GM23338 (cell line): Measurements from ENCODE around the gene MBD6. TPM values are rescaled to one million over a fixed set of nuclear protein-coding genes. Genes with fewer than 3 reads are reported as not detected.

Experiments used
- ATAC-seq: fragments of 200-7000 bp; cut with Tn5 transposase; 3 replicates; pipeline ENCODE4 v1.9.1; 2020
- DNase-seq: peaks from one replicate; pipeline ENCODE4 v3.0.0-alpha.2; 2015; ENCODE audit warnings: low spot score
- H2AFZ ChIP-seq: fragments of 200-600 bp; sonication (generic); 2 replicates; pipeline ENCODE4 v1.8.0; 2016; ENCODE audit warnings: antibody characterized with exemption, mild to moderate bottlenecking, moderate library complexity
- H3F3A ChIP-seq: fragments of 200-600 bp; sonication (generic); replicated peaks from 2 replicates; pipeline ENCODE4 v1.8.0; 2017; ENCODE audit warnings: antibody characterized with exemption, mixed run types, low read depth
- H3K27ac ChIP-seq: fragments of 200-600 bp; sonication (generic); 2 replicates; pipeline ENCODE4 v1.6.1; 2016; ENCODE audit warnings: low read depth
- H3K27me3 ChIP-seq: fragments of 200-600 bp; sonication (generic); 2 replicates; pipeline ENCODE4 v1.8.0; 2016; ENCODE audit warnings: mild to moderate bottlenecking, mixed run types, moderate library complexity; ENCODE audit not compliant: insufficient read depth
- H3K36me3 ChIP-seq: fragments of 200-600 bp; sonication (generic); 2 replicates; pipeline ENCODE4 v1.8.0; 2016; ENCODE audit warnings: mild to moderate bottlenecking; ENCODE audit not compliant: insufficient read depth
- H3K4me1 ChIP-seq: fragments of 200-600 bp; sonication (generic); 2 replicates; pipeline ENCODE4 v1.8.0; 2016; ENCODE audit warnings: mild to moderate bottlenecking, moderate library complexity; ENCODE audit not compliant: insufficient read depth
- H3K4me2 ChIP-seq: fragments of 200-600 bp; sonication (generic); 2 replicates; pipeline ENCODE4 v1.7.1; 2017; ENCODE audit warnings: mixed run types
- H3K4me3 ChIP-seq: fragments of 200-600 bp; sonication (generic); 2 replicates; pipeline ENCODE4 v1.6.1; 2016; ENCODE audit warnings: mixed run types
- H3K79me2 ChIP-seq: fragments of 200-600 bp; sonication (generic); replicated peaks from 2 replicates; pipeline ENCODE4 v1.8.0; 2017; ENCODE audit warnings: mild to moderate bottlenecking; ENCODE audit not compliant: insufficient read depth
- H3K9me2 ChIP-seq: fragments of 200-600 bp; sonication (generic); 2 replicates; pipeline ENCODE4 v1.8.0; 2017; ENCODE audit not compliant: insufficient read depth
- H4K20me1 ChIP-seq: fragments of 200-600 bp; sonication (generic); replicated peaks from 2 replicates; pipeline ENCODE4 v1.8.0; 2017; ENCODE audit warnings: mild to moderate bottlenecking; ENCODE audit not compliant: insufficient read depth
- H3K27ac Mint-ChIP-seq: 2 replicates; pipeline ENCODE4 v1.8.0; 2020; ENCODE audit warnings: inconsistent platforms, mild to moderate bottlenecking, moderate library complexity, mixed read lengths
- H3K27me3 Mint-ChIP-seq: 3 replicates; pipeline ENCODE4 v1.8.0; 2022; ENCODE audit warnings: low read depth, mild to moderate bottlenecking, moderate library complexity, mixed read lengths, inconsistent platforms; ENCODE audit not compliant: insufficient read depth, poor library complexity
- H3K36me3 Mint-ChIP-seq: 3 replicates; pipeline ENCODE4 v1.8.0; 2021; ENCODE audit warnings: low read depth, mild to moderate bottlenecking, inconsistent platforms, moderate library complexity, mixed read lengths
- H3K4me1 Mint-ChIP-seq: 3 replicates; pipeline ENCODE4 v1.8.0; 2020; ENCODE audit warnings: mild to moderate bottlenecking, inconsistent platforms, mixed read lengths
- H3K4me3 Mint-ChIP-seq: 3 replicates; pipeline ENCODE4 v1.8.0; 2021; ENCODE audit warnings: moderate library complexity, mild to moderate bottlenecking, inconsistent platforms, mixed read lengths
- H3K9me3 Mint-ChIP-seq: 3 replicates; pipeline ENCODE4 v1.8.0; 2020; ENCODE audit warnings: moderate library complexity, mild to moderate bottlenecking, inconsistent platforms, mixed read lengths
- CTCF ChIP-seq, 2 experiments: fragments of 200-600 bp in 1 of 2; sonication (generic) in 1 of 2; conservative IDR thresholded peaks; 2 replicates each; pipeline versions ENCODE4 v1.5.1 to v1.6.1; 2016 to 2017; ENCODE audit warnings: antibody characterized with exemption in 2 of 2, low read depth in 2 of 2, mild to moderate bottlenecking in 2 of 2, moderate library complexity in 1 of 2
- EZH2 ChIP-seq: fragments of 200-600 bp; sonication (generic); IDR thresholded peaks from one replicate; pipeline ENCODE4 v1.8.0; 2017; ENCODE audit warnings: antibody characterized with exemption, mild to moderate bottlenecking, low read depth; ENCODE audit not compliant: unreplicated experiment
- EZH2phosphoT487 ChIP-seq: fragments of 200-600 bp; sonication (generic); IDR thresholded peaks from one replicate; pipeline ENCODE4 v1.8.1; 2018; ENCODE audit warnings: antibody characterized with exemption; ENCODE audit not compliant: unreplicated experiment
- JUNB ChIP-seq: IDR thresholded peaks from one replicate; pipeline ENCODE4 v1.6.1; 2016; ENCODE audit warnings: antibody characterized with exemption; ENCODE audit not compliant: unreplicated experiment
- POLR2AphosphoS5 ChIP-seq: IDR thresholded peaks from 2 replicates; pipeline ENCODE4 v1.6.1; 2016; ENCODE audit warnings: antibody characterized with exemption, low read depth
- REST ChIP-seq: IDR thresholded peaks from one replicate; pipeline ENCODE4 v1.6.1; 2018; ENCODE audit warnings: antibody characterized with exemption; ENCODE audit not compliant: unreplicated experiment
- ZNF114 ChIP-seq: fragments of 250-450 bp; sonication (Bioruptor Pico); IDR thresholded peaks from 2 replicates; pipeline ENCODE4 v1.5.0; 2020; ENCODE audit warnings: mild to moderate bottlenecking, moderate library complexity
- ZNF331 ChIP-seq: fragments of 250-450 bp; sonication (Bioruptor Pico); IDR thresholded peaks from 2 replicates; pipeline ENCODE4 v1.5.0; 2020; ENCODE audit warnings: low read depth, mild to moderate bottlenecking, moderate library complexity
- long read RNA-seq: library from polyadenylated mRNA; unstranded; transcript quantifications from one replicate; pipeline ENCODE4 v2.0.0, GENCODE V29; 2020; ENCODE audit not compliant: unreplicated experiment
- polyA plus RNA-seq: library from polyadenylated mRNA; unstranded; fragments of >200 nt; fragmentation: Nextera tagmentation; extraction: Ambion mirVana; gene quantifications from 2 replicates; pipeline ENCODE4 v1.2.1, GENCODE V29; 2016
- total RNA-seq: library from RNA; depleted of rRNA; stranded (reverse); fragments of >200 nt; shearing (Covaris generic); gene quantifications from 2 replicates; pipeline ENCODE4 v1.2.3, GENCODE V29; 2014; rRNA removed

MBD6 gene
- total RNA-seq, result 12.5 and 16.9 TPM in 2 replicates
- polyA plus RNA-seq, result 17.1 and 18.3 TPM in 2 replicates
- long read RNA-seq, partial matches to known transcripts, result 0 of 2 reads
- long read RNA-seq, other reads (novel, unspliced or antisense), result 1 of 2 reads

- peak within 1 kb of the TSS; percentile 78 for H3K27ac ChIP-seq
- no peaks in the 10 kb centered on the region for H3K27me3 ChIP-seq
- H3K4me1 ChIP-seq, result peaks cover 43% of the 10 kb centered on the region
- peak within 1 kb of the TSS; percentile 92 for H3K4me3 Mint-ChIP-seq
- peak within 1 kb of the TSS; percentile 92 for H3K27ac Mint-ChIP-seq
- peaks cover 28% of the 10 kb centered on the region for H3K79me2 ChIP-seq
- peak within 1 kb of the TSS; percentile 95 for H2AFZ ChIP-seq
- peaks cover 45% of the 10 kb centered on the region for H3K27me3 Mint-ChIP-seq
- peak within 1 kb of the TSS; percentile 94 for H3K4me2 ChIP-seq
- no peaks in the 10 kb centered on the region for H3K9me2 ChIP-seq
- TF ChIP-seq ZNF331 (CRISPR knock-in tag) (no peak), CTCF (conservative IDR thresholded peaks at IDR 0.05; ENCODE audit: low read depth in 2 of 2) (0 out of 4 replicates have a peak, but pooled peaks of 1 of the 2 experiments have one; percentile 9)
- H3K9me3 Mint-ChIP-seq, result no peaks in the 10 kb centered on the region; the same call in 2 of the 3 replicates
- H3K4me1 Mint-ChIP-seq, result peaks cover 56% of the 10 kb centered on the region
- peaks cover 32% of the 10 kb centered on the region for H3K36me3 Mint-ChIP-seq
- peaks cover 36% of the 10 kb centered on the region for H4K20me1 ChIP-seq
- peak within 1 kb of the TSS; percentile 82 for H3K4me3 ChIP-seq
- H3K36me3 ChIP-seq, result peaks cover 6% of the 10 kb centered on the region
- ATAC-seq (peak; percentile 6), DNase-seq (peak; percentile 87)
- peaks cover 55% of the 10 kb centered on the region for H3F3A ChIP-seq
These were observed at the start of gene MBD6 for GRCh38 chr12:57522011-57522886. Gene MBD6 (plus strand): TSS chr12:57522824. CDS start chr12:57524304, 1,480 bp downstream.

GRCh38 chr12:57473392-57473791, 49.2 kb upstream of the MBD6 start:
- H3K27ac ChIP-seq, result no peak overlapping the region
- H3K4me3 Mint-ChIP-seq, result no peak overlapping the region; the same call in 2 of the 3 replicates
- peaks cover 28% of the 10 kb centered on the region for H3K4me1 ChIP-seq
- no peak for DNase-seq
- H3K9me3 Mint-ChIP-seq, result no peaks in the 10 kb centered on the region; the same call in 2 of the 3 replicates
- H4K20me1 ChIP-seq, result no peaks in the 10 kb centered on the region
- no peaks in the 10 kb centered on the region for H3K9me2 ChIP-seq
- no peak overlapping the region for H3K27ac Mint-ChIP-seq
- no peak overlapping the region for H3K4me3 ChIP-seq
- H3K36me3 Mint-ChIP-seq, result peaks cover 8% of the 10 kb centered on the region; the same call in 2 of the 3 replicates
- H3K27me3 ChIP-seq, result peaks cover 57% of the 10 kb centered on the region
- no peak overlapping the region for H2AFZ ChIP-seq
- H3K4me2 ChIP-seq, result no peak overlapping the region
- no peaks in the 10 kb centered on the region for H3K79me2 ChIP-seq
- peaks cover 9% of the 10 kb centered on the region for H3F3A ChIP-seq
- peaks cover 57% of the 10 kb centered on the region for H3K27me3 Mint-ChIP-seq
- H3K4me1 Mint-ChIP-seq, result peaks cover 35% of the 10 kb centered on the region
- H3K36me3 ChIP-seq, result no peaks in the 10 kb centered on the region
- no peak for ATAC-seq
- no peak for TF ChIP-seq ZNF331 (CRISPR knock-in tag)
- no peak for TF ChIP-seq POLR2AphosphoS5
- TF ChIP-seq ZNF114, result no peak
- no peak for TF ChIP-seq REST
- TF ChIP-seq EZH2, result no peak
- no peak for TF ChIP-seq JUNB
- TF ChIP-seq EZH2phosphoT487, result no peak
